Activated naive CD4-positive, alpha-beta T cell treated with anti-CD3 and anti-CD28 coated beads, Interleukin-2, amount 50 U/mL, for 16 hours (primary cell): ENCODE results near the gene PNLDC1.
"Not testable (repeated sequence)": the region's sequence is repeated elsewhere in the genome, so short reads cannot be mapped to it uniquely, and the experiment has no call there.

Source experiments
- DNase-seq: peaks from one replicate; pipeline ENCODE4 v3.0.0-alpha.2; 2020

PNLDC1 gene

GRCh38 chr6:159821726-159822125 is 21.6 kb downstream of the PNLDC1 start:
- no peak for DNase-seq

GRCh38 chr6:159823953-159824352 is 23.9 kb downstream of the PNLDC1 start:
- DNase-seq: no peak

GRCh38 chr6:159824690-159825089 is 24.6 kb downstream of the PNLDC1 start:
- not testable (repeated sequence) for DNase-seq

- no peak for DNase-seq
These were observed 25.9 kb downstream of the PNLDC1 start for GRCh38 chr6:159826004-159826403.

- no peak for DNase-seq
These were observed 27.0 kb downstream of the PNLDC1 start for GRCh38 chr6:159826968-159827647.

- no peak for DNase-seq
These were observed 28.0 kb downstream of the PNLDC1 start for GRCh38 chr6:159828074-159828473.

GRCh38 chr6:159829526-159829925 is 29.4 kb downstream of the PNLDC1 start:
- no peak for DNase-seq

GRCh38 chr6:159830501-159831372 is 30.7 kb downstream of the PNLDC1 start:
- no peak for DNase-seq

GRCh38 chr6:159831373-159831679 is 31.2 kb downstream of the PNLDC1 start:
- no peak for DNase-seq

GRCh38 chr6:159832946-159833345 is 32.9 kb downstream of the PNLDC1 start:
- no peak for DNase-seq

GRCh38 chr6:159833556-159833955 is 33.5 kb downstream of the PNLDC1 start:
- DNase-seq: no peak

GRCh38 chr6:159833997-159834603 is 34.0 kb downstream of the PNLDC1 start:
- no peak for DNase-seq

GRCh38 chr6:159836718-159837490 is 36.8 kb downstream of the PNLDC1 start:
- no peak for DNase-seq

GRCh38 chr6:159837511-159837910 is 37.4 kb downstream of the PNLDC1 start:
- no peak for DNase-seq

GRCh38 chr6:159838020-159838744 is 38.1 kb downstream of the PNLDC1 start:
- no peak for DNase-seq

- DNase-seq: no peak
These were observed 42.0 kb downstream of the PNLDC1 start for GRCh38 chr6:159842035-159842434.

GRCh38 chr6:159844737-159845645 is 44.9 kb downstream of the PNLDC1 start:
- no peak for DNase-seq

GRCh38 chr6:159848552-159848951 is 48.5 kb downstream of the PNLDC1 start:
- not testable (repeated sequence) for DNase-seq

- not testable (repeated sequence) for DNase-seq
These were observed 49.8 kb downstream of the PNLDC1 start for GRCh38 chr6:159849851-159850250.

- DNase-seq: no peak
These were observed 52.8 kb downstream of the PNLDC1 start for GRCh38 chr6:159852877-159853276.

- no peak for DNase-seq
These were observed 53.7 kb downstream of the PNLDC1 start for GRCh38 chr6:159853754-159854153.
